SIG-M5 treated with dmso at 0.1 percent for 504 hours (cell line): Measurements from ENCODE around the gene AMER3.
A peak's percentile ranks its signal among the peaks of the same experiment; 100 is the strongest.
"Not testable (repeated sequence)": the region's sequence is repeated elsewhere in the genome, so short reads cannot be mapped to it uniquely, and the experiment has no call there.

Source experiments
- DNase-seq: peaks from one replicate; lab custom pipeline; 2025; ENCODE audit not compliant: unreplicated experiment; lab: John Stamatoyannopoulos, UW

The AMER3 gene, protein sequence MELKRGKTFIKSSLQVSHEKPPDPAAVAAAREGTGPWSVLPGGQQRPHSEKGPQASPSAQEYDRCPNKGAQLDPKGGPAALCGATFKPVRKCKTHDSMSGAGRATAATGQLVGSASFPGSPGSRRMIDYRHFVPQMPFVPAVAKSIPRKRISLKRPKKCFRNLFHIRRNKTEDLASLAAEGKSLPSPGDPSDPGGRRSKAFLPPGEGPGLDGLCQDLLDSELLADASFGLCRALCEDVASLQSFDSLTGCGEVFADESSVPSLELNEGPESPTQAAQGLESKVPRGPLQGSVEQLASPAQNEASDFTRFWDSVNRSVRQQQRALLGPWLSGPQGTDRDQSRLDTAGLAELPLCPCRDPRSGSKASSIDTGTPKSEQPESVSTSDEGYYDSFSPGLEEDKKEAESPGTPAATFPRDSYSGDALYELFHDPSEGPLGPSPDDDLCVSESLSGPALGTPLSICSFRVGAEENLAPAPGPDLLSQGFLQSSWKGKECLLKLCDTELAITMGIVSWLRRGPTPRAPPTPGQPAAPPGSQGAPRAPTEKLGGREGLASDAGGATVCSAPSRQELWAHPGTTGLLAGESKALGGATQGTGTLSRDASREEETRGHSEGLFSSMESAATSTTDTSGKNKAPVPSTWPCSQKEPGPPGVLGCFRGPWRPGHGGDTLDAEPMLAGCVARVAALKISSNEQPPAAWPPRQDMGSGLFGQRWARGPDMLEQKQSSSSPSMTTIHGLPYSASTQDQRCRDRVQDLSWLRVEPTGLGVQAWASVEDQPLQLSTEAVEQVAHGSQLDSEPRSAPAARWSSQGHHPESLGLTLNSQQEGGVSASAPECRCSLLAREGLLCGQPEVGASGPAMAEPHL

DNA sequence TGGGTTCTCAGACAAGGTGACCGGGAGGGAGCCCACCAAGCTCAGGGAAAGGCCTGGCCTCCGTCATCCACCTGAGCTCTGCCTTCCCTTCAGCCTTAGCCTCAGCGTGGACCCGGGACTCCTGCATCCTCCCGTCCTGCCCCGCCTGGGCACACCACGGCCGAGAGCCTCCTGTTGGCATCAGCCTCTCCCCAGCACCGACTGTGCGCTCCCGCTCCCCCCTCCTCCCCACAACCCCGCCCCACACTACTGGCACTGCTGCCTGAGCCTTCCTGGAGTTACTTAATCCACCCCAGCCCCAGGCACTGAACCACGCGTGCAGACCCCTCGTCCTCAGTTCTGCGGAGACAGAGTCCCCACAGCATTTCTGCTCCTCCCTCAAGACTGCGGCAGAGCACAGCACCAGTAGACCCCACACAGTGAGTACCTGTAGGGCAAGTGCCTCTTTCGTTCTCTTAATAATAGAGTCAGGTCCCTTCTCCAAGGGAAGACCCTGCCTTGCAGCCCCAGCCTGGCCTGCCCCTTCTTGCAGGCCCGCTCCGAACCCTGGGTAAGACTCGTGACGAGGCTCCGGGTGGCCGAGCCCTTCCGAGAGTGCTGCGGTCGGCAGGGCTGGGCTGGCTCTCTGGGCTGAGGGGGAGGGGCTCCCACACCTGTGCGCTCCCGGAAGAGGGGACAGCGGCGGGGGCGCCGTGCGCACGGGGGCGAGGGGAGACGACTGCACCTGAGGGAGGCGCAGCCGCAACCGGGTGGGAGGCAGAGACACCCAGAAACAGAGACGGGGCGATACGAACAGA, at the start of gene AMER3:
Gene AMER3 (plus strand): TSS at position 285 of the 797 bp plus-strand sequence. CDS start 6,533 bp downstream, outside the sequence.
- DNase-seq: no peak

DNA sequence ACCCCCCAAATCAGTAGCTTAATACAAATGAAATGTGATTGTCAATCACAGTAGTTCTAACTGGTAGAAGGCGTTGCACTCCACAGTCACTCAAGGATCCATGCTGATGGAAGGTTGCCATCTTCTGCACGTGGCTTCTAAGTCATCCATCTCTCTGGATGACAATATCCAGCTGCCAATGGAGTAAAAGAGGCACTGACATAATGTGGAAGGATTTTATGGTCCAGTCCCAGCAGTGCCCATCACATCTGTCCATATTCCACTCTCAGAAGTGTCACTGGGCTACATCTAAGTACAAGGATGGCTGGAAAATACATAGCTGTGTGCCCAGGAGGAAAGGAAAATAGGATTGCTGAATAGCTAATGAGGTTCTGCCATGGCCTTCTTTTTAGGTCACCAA, 40.5 kb upstream of the AMER3 start:
- DNase-seq: not testable (repeated sequence)

DNA sequence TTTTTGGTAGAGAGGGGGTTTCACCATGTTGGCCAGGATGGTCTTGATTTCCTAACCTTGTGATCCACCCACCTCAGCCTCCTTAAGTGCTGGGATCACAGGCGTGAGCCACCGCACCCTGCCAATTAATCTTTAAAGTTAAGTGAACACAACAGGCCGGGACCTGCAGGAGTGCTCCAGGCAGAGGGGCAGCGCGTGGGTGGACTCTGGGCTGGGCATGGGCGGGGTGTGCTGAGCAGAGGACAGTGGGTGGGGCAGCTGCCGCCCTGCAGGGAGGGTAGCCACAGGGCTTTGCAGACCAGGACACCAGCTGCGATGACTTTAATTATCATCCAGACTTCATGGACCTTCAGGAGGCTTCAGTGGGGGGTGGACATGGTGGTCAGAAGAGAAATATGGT, 35.3 kb upstream of the AMER3 start:
- no peak for DNase-seq

DNA sequence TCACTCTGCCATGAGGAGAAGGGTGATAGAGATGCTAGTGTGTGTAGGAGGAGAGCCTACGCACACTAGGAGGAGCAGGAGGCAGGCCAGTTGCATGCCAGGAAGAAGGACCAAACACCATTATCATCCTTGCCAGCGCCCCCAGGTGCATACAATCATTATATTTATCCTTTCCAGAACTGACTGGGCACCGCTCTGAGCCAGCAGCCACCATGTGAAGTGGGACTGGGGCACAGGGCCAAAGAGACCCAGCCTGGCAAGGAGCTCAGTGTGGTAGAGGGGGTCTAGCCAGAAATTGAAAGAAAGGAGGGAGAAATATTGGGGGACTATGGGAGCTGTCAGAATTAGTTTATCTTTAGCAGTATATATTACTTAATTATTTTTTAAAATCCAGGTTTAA, 34.8 kb upstream of the AMER3 start:
- DNase-seq: no peak

DNA sequence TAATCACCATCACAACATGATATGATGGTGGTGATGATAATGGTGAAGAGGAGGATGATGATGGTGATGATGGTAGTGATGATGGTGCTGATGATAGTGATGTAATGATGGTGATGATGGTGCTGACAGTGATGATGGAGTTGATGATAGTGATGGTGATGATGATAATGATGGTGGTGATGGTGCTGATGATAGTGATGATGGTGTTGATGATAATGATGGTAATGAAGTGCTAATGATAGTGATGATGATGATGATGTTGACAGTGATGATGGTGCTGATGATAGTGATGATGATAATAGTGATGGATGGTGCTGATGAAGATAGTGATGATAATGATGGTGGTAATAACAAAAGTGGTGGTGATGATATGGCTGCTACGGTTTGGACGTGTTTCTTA, 30.9 kb upstream of the AMER3 start:
- no peak for DNase-seq

DNA sequence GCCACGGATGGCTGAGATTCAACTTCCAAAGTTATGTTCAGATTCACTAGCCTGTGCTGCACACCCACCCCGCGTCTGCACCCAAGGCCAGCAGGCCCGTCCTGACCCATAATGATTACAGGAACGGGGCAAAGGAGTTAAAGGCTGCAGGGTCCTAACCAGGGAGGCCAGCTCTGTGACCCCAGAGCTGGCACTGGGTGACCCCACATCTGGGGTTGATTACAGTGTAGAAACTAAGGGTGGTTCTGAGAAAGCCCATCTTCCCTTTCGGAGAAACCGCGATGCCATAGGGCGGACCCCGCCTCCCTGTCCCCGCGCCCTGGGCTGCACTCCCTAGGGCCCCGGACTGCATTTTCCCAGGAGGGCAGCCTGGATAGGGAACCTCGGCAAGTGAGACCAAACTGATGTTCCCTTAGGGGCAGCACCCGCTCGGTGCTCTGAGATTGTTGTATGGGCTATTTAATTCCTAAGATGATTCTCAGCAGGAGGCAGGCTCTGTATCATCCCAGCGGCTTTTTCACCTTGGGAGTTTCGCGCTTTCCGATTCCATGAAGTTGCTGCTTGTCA, 28.6 kb upstream of the AMER3 start:
- DNase-seq: no peak

DNA sequence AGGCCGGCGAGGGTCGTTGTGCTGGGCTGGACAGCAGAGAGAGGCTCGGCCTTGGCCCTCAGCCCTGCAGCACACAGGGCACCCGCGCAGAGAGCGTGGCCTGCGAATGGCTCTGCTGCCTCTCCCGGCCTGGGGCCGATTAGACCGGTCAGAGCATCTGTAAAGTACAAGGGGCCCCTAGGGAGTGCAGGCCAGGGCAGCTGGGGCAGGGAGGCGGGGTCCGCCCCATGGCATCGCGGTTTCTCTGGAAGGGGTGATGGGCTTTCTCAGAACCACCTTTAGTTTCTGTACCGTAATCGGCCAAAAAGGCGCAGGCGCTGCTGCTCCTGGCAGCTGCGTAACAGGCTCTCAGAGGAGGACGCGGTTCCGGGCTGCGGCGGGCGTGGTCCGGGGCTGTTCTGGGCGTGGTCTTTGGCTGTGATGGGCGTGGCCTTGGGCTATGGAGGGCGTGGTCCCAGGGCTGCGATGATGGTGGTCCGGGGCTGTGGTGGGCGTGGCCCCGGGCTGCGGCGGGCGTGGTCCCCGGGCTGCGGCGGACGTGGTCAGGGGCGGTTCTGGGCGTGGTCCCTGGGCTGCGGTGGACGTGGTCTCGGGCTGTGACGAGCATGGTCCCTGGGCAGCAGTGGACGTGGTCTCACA, 27.9 kb upstream of the AMER3 start:
- peak; percentile 54 for DNase-seq

DNA sequence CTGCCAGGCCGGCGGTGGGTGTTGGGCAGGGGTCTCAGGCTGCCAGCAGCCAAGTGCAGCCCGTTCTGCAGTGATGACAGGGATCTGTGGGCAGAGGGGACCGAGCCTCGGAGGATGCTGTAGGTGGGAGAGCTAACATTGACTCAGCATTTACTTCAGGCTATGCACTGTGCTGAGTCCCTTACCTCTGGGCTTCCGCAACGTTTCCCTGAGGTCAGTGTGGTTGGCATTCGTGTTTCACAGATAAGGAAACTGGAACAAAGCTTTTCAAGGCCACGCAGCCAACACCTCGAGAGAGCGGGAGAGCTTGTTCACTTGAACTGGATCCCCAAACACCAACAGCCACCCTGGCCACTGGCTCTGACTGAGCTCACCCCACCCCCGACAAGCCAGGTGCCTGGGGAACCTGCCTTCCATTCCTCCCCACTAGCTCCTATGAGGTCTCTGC, 27.3 kb upstream of the AMER3 start:
- DNase-seq: no peak

DNA sequence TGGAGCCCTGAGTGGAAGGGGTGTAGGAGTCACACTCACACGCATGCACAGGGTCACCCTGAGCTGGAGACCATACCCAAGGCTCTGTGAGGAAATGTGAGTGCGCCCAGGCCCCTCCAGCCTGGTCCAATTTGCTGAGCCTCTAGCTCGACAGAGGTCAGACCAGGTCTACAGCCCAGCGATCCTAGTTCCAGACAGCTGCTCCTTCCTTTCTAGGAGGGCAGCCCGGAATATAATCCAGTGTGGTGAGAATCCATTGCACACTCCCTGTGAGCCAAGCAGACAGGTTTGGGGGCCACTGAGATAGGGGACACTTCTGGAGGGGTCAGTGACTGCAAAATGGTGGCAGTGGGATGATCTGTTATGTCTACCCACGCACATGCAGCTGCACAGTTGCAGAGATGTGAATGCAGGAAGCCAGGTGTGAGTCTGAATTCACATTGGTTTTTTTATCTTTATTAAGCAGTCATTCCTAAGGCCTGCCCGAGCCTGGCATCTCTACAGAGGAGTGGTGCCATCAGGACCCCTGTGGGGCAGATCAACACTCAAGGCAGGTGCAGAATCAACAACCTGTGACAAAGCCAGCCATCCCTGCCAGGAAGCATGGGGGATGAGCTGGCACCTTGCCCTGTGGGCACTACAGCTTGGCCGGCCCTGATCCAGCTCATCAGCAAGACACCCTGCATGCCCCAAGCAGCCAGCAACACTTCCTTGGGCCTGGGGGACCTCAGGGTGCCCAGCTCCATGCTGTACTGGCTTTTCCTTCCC, 26.6 kb upstream of the AMER3 start, which contains the start of gene GPR148:
Gene GPR148 (plus strand): TSS at position 522 of the 768 bp plus-strand sequence. CDS start 82 bp downstream, at position 604.
- DNase-seq: no peak

DNA sequence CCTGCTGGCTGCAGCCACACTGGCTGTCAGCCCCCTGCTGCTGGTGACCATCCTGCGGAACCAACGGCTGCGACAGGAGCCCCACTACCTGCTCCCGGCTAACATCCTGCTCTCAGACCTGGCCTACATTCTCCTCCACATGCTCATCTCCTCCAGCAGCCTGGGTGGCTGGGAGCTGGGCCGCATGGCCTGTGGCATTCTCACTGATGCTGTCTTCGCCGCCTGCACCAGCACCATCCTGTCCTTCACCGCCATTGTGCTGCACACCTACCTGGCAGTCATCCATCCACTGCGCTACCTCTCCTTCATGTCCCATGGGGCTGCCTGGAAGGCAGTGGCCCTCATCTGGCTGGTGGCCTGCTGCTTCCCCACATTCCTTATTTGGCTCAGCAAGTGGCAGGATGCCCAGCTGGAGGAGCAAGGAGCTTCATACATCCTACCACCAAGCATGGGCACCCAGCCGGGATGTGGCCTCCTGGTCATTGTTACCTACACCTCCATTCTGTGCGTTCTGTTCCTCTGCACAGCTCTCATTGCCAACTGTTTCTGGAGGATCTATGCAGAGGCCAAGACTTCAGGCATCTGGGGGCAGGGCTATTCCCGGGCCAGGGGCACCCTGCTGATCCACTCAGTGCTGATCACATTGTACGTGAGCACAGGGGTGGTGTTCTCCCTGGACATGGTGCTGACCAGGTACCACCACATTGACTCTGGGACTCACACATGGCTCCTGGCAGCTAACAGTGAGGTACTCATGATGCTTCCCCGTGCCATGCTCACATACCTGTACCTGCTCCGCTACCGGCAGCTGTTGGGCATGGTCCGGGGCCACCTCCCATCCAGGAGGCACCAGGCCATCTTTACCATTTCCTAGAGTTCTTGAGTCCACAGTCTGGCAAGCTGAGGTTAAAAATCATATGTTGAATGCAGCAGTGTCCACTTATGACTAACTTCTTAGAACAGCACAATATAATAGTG, 25.7 kb upstream of the AMER3 start:
- no peak for DNase-seq

DNA sequence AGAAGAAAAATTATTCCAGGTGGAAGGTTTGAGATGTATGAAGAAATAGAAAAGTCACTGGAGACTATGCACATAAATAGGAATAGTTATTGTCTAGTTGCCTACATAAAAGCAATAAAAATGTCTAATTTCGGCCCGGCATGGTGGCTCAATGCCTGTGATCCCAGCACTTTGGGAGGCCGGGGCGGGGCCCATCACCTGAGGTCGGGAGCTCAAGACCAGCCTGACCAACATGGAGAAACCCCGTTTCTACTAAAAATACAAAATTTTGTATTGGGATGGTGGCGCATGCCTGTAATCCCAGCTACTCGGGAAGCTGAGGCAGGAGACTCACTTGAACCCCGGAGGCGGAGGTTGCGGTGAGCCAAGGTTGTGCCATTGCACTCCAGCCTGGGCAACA, 23.1 kb upstream of the AMER3 start:
- DNase-seq: not testable (repeated sequence)

DNA sequence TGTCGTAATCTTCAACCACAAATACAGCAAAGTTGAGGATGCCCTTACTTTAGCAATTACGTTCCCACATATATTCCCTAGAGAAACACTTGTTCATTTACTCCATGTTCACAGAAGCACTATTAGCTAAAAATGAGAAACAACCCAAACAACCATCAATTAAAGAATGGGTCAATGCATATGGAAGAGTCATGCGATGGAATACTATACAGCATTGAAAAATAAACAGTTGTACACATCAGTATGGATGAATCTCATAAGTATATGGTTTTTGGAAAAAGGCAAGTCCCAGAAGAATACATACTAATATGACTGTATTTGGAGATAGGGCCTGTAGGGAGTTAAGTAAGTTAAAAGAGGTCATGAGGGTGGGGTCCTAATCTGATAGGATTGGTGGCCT, 20.1 kb upstream of the AMER3 start:
- no peak for DNase-seq

DNA sequence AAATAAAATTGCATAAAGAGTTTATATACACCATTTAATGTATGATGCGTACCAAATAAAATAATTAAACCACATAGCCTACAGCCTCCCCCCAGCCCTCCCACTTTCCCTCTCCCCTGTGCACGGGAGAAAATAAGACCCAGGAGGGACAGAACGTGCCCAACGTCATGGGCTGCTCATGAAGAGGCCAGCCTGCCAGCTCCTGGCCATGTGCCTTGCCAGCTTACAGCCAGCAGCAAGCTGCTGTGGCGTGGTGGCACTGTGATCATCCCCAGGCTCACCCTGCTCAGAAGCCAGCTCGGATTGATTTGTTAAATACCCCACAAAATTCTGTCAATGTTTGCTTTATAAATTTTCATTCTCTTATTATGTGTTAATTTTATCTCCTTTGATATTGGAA, 18.9 kb upstream of the AMER3 start:
- no peak for DNase-seq

DNA sequence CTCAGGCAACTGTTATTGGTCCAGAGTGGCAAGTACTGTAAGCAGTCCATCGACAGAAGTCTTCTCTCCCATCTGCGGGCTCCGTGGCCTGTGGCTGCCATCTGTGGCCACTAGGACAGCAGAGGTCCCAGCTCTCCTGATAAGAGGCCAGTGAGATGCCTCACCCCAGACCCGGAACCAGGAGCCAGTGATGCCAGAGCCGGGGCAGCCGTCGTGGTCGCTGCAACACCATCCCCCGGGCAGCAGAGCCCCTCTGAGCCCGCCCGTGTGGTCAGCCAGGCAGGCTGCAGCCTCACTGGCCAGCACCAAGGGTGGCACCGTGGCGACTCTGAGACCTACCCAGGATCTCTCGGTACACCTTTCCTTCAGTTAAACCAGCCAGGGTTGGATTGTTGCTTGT, 17.7 kb upstream of the AMER3 start:
- no peak for DNase-seq

DNA sequence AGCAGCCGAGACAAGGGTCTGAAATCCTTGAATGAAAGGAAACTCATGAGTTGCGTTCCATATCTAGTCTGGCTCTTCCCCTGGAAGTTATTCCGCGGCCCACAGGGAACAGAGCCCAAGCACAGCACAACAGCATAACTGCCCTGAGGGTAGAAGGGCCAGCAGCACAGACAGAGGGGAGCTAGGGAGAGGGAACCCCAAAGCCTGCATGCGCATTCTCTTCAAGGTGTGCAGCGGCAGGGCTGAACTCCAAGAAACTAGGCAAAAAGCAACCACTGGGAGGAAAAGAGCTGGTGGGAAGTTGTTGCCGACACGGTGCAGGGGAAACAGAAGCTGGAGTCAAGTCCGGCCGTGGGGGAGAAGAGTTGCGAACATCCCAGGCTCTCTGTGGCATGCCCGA, 14.7 kb upstream of the AMER3 start:
- DNase-seq: no peak

DNA sequence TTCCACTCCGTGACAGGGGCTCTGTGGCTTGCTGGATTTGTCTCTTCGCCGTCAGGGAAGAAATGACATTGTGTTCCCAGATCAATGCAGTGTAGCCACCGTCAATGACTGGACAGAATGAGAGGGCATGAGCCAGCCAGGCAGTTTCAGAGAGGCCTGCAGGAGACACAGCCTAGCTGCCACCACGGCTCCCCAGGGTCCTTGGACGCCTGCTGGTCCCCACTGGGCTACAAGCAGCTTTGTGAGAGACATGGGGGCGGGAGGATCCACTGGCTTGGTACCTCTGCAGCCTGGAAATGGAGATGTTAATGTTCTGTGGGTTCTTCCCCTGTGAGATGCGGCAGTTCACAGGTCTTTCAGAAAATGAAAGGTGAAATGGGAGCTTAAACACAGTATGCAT, 12.1 kb upstream of the AMER3 start:
- no peak for DNase-seq

DNA sequence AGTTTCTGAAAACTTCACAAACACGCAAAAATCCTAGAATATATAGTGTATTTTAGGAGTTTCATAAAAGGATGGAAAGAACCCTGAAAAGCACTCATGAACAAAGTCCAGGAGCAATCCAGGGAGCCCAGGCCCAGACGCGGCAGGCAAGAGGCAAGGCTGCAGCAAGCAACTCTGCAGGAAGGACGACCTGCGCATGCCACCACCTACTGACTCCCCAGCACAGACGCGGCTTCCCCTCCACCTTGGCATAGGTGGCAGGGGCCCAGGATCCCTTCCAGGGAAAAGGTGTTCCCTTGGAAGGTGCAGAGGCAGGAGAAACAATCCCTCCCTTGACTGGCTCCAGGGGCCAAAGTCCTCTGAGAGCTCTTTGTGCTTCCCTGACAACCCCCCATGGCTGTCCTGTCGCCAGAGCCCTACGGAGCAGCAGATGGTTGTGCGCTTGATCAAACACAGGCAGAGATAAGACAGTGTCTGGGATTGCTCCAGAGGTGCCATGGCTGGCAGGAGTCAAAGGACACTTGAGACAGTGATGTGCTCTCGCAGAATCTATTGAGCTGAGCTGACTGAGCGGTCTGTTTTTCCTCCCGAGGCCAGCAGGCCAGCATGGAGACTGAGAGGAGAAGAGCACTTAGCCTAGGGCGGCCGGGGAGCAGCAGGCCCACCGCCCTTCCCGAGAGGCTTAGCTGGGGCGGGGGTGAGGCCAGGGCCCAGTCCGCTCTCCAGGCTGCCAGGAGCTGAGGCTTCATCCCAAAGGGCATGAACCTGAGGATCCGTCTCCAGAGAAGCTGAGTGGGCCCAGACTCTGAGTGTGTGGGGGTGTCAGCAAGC, 10.8 kb upstream of the AMER3 start:
- DNase-seq: no peak

DNA sequence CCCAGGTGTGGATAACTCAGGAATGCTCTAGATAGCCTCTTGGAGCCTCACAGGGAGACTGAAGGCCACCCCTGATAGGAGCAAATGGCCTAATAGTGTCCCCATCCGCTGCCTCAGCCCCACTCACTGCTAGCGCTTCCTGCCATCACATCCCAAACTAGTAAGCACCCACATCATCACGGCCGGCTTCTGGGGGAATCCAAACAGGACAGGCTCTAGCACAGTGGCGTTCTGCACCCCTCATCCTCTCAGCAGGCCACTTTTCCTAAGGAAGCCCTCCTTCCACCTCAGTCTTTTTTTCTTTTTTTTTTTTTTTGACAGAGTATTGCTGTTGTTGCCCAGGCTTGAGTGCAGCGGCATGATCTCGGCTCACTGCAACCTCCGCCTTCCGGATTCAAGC, 6.3 kb upstream of the AMER3 start:
- DNase-seq: no peak
